HCT116 (cell line): ENCODE results near the gene JAK3. TPM values are rescaled to one million over a fixed set of nuclear protein-coding genes. Genes with fewer than 3 reads are reported as not detected.

Experiments used
- ATAC-seq: fragments of 200-7000 bp; cut with Tn5 transposase; 2 replicates; pipeline ENCODE4 v1.9.1; 2020; ENCODE audit warnings: mild to moderate bottlenecking, moderate library complexity
- BruUV-seq: library from RNA; stranded (reverse); fragments of 400-500 nt; replicated peaks from 2 replicates; lab custom pipeline; 2021; lab: Mats Ljungman, UMichigan
- CTCF ChIA-PET: fragments of 300-600 bp; sonication (Branson Sonifier 250); formaldehyde crosslinking; loops from one replicate; lab custom pipeline; 2021; ENCODE audit warnings: antibody characterized with exemption; lab: Charles Lee
- POLR2A ChIA-PET: fragments of 300-600, 350-600 bp; sonication (Branson Sonifier 250); formaldehyde crosslinking; loops from one replicate; lab custom pipeline; 2021; ENCODE audit warnings: antibody characterized with exemption; lab: Charles Lee
- RAD21 ChIA-PET, 2 experiments: fragments of 300-600 bp; sonication (Branson Sonifier 250); formaldehyde crosslinking; loops; one replicate each; lab custom pipeline; 2023; ENCODE audit warnings: low total read pairs in 2 of 2; ENCODE audit not compliant: uncharacterized antibody in 2 of 2, unreplicated experiment in 2 of 2, low non-redundant PET in 1 of 2; lab: Charles Lee
- DNase-seq: peaks from one replicate; pipeline ENCODE4 v3.0.0-alpha.2; 2010; ENCODE audit warnings: low read depth, low spot score
- H2AFZ ChIP-seq: fragments of 200-600 bp; shearing (Covaris generic), sonication (generic); 2 replicates; pipeline ENCODE4 v1.6.1; 2017; ENCODE audit warnings: low read depth, mixed run types, mixed read lengths, antibody characterized with exemption, low read length; ENCODE audit not compliant: poor library complexity, severe bottlenecking
- H3K27ac ChIP-seq: 2 replicates; pipeline ENCODE4 v1.5.1; 2012; ENCODE audit warnings: low read depth, low read length
- H3K27me3 ChIP-seq: fragments of 200-600 bp; sonication (generic); 2 replicates; pipeline ENCODE4 v1.6.1; 2016; ENCODE audit warnings: mixed run types, low read length, mixed read lengths; ENCODE audit not compliant: insufficient read depth
- H3K36me3 ChIP-seq, 2 experiments: fragments of 200-500 bp in 1 of 2; fragments of 200-600 bp in 1 of 2; sonication (Bioruptor generic) in 1 of 2; sonication (generic) in 1 of 2; 2 replicates each; pipeline versions ENCODE4 v1.5.1 to v1.6.1; 2014 to 2016; ENCODE audit warnings: low read length in 2 of 2, inconsistent platforms in 1 of 2, mixed read lengths in 1 of 2, mixed run types in 1 of 2; ENCODE audit not compliant: insufficient read depth in 2 of 2, control insufficient read depth in 1 of 2
- H3K4me1 ChIP-seq, 2 experiments: fragments of 200-600 bp in 1 of 2; sonication (generic) in 1 of 2; 2 replicates each; pipeline versions ENCODE4 v1.5.1 to v1.6.1; 2012 to 2017; ENCODE audit warnings: low read length in 2 of 2, inconsistent platforms in 1 of 2, mild to moderate bottlenecking in 1 of 2, mixed read lengths in 1 of 2, mixed run types in 1 of 2, moderate library complexity in 1 of 2; ENCODE audit not compliant: insufficient read depth in 2 of 2, control insufficient read depth in 1 of 2
- H3K4me2 ChIP-seq: fragments of 200-600 bp; sonication (generic); 2 replicates; pipeline ENCODE4 v1.6.1; 2017; ENCODE audit warnings: mixed run types, low read length, mixed read lengths
- H3K4me3 ChIP-seq, 2 experiments: fragments of 200-600 bp in 1 of 2; sonication (generic) in 1 of 2; replicated peaks in 1 of 2; 2 replicates each; pipeline ENCODE4 v1.5.1; 2011 to 2016; ENCODE audit warnings: low read length in 2 of 2, control low read depth in 1 of 2, low read depth in 1 of 2, mild to moderate bottlenecking in 1 of 2, mixed read lengths in 1 of 2, mixed run types in 1 of 2
- H3K79me2 ChIP-seq: fragments of 200-600 bp; sonication (generic); 2 replicates; pipeline ENCODE4 v1.6.1; 2017; ENCODE audit warnings: mild to moderate bottlenecking, mixed run types, low read length, moderate library complexity, mixed read lengths; ENCODE audit not compliant: insufficient read depth
- H3K9ac ChIP-seq: fragments of 200-600 bp; sonication (generic); 2 replicates; pipeline ENCODE4 v1.6.1; 2016; ENCODE audit warnings: low read length, mixed read lengths
- H3K9me2 ChIP-seq: fragments of 200-600 bp; sonication (generic), shearing (Covaris generic); 2 replicates; pipeline ENCODE4 v1.6.1; 2017; ENCODE audit warnings: mixed run types, mild to moderate bottlenecking, moderate library complexity; ENCODE audit not compliant: insufficient read depth
- H3K9me3 ChIP-seq, 2 experiments: fragments of 200-500 bp in 1 of 2; fragments of 200-600 bp in 1 of 2; sonication (Bioruptor generic) in 1 of 2; sonication (generic) in 1 of 2; 2 replicates each; pipeline ENCODE4 v1.6.1; 2014 to 2017; ENCODE audit warnings: low read length in 2 of 2, mixed read lengths in 2 of 2, inconsistent platforms in 1 of 2, low read depth in 1 of 2, mild to moderate bottlenecking in 1 of 2, mixed run types in 1 of 2, moderate library complexity in 1 of 2; ENCODE audit not compliant: control insufficient read depth in 1 of 2, insufficient read depth in 1 of 2
- H4K20me1 ChIP-seq: fragments of 200-600 bp; sonication (generic), shearing (Covaris generic); 2 replicates; pipeline ENCODE4 v1.6.1; 2017; ENCODE audit warnings: mixed run types, mild to moderate bottlenecking, moderate library complexity; ENCODE audit not compliant: insufficient read depth
- EZH2 ChIP-seq: fragments of 200-600 bp; sonication (generic); IDR thresholded peaks from 2 replicates; pipeline ENCODE4 v1.6.1; 2017; ENCODE audit warnings: antibody characterized with exemption, mixed run types
- JUND ChIP-seq: IDR thresholded peaks from 2 replicates; pipeline ENCODE4 v1.6.1; 2012
- POLR2AphosphoS5 ChIP-seq: IDR thresholded peaks from 2 replicates; pipeline ENCODE4 v1.6.1; 2011; ENCODE audit warnings: mild to moderate bottlenecking, low read depth, low read length, moderate library complexity
- RAD21 ChIP-seq: IDR thresholded peaks from 2 replicates; pipeline ENCODE4 v1.6.1; 2012; ENCODE audit warnings: low read depth, mild to moderate bottlenecking
- SIN3A ChIP-seq: IDR thresholded peaks from 2 replicates; pipeline ENCODE4 v1.6.1; 2012; ENCODE audit warnings: low read depth
- ZNF274 ChIP-seq: fragments of 200-500 bp; sonication (Bioruptor generic); IDR thresholded peaks from 2 replicates; pipeline ENCODE4 v1.6.1; 2014; ENCODE audit warnings: mild to moderate bottlenecking, low read depth, low read length, inconsistent platforms
- intact Hi-C: fragments of 100-400 bp; cut with micrococcal nuclease; formaldehyde crosslinking; loops from 2 replicates; pipeline ENCODE4 v1.10.0; 2022
- total RNA-seq: library from RNA; stranded (reverse); gene quantifications from one replicate; pipeline ENCODE4 v1.2.1, GENCODE V29; 2021; ENCODE audit not compliant: unreplicated experiment
- TF ChIP-seq, protein P1 (sequence below), 3 experiments: fragments of 200-600 bp in 1 of 3; sonication (generic) in 1 of 3; IDR thresholded peaks in 2 of 3; conservative IDR thresholded peaks in 1 of 3; 2 replicates each; pipeline ENCODE4 v1.5.1; 2012 to 2017; ENCODE audit warnings: low read depth in 2 of 3, low read length in 2 of 3, antibody characterized with exemption in 1 of 3, borderline replicate concordance in 1 of 3, control low read depth in 1 of 3, mild to moderate bottlenecking in 1 of 3, mixed read lengths in 1 of 3, mixed run types in 1 of 3, moderate library complexity in 1 of 3; ENCODE audit not compliant: insufficient read depth in 1 of 3
- TF ChIP-seq, protein P2 (sequence below): IDR thresholded peaks from 2 replicates; pipeline ENCODE4 v1.6.1; 2012

JAK3 gene
- total RNA-seq, 1 experiment from 2014 or later, result 5.7 TPM

DNA sequence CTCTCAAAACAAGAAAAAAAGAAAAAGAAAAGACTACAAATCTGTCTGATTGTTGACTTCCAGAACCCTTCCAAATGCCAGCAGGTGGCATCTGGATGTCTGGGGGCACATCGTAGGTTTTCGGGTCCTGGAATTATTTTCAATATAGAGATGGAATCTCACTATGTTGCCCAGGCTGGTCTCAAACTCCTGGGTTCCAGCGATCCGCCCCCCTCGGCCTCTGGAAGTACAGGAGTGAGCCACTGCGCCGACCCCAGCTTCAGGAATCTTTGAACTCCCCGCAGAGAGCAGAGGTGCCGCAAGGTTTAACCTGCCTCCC lies 53.4 kb downstream of the JAK3 start:
- peak overlapping the region; percentile 84 for H3K27ac ChIP-seq
- H3K4me3 ChIP-seq, result peak overlapping the region; percentile 75 to 90
- ChIA-PET RAD21 (interaction anchor here in 1 of 2 experiments (0.5 kb wide), 1 partner anchor 10 kb away, joined by 3 read pairs; no protein-coding TSS in a partner anchor), POLR2A (interaction anchor here (0.9 to 3.4 kb wide), 11 partner anchors 10 to 489 kb away, joined by 3 to 20 read pairs (median 3); partner anchors contain the start of genes MRPL34, MVB12A and RPL18A), CTCF (interaction anchor here (1.3 to 2.7 kb wide), 3 partner anchors 11 to 65 kb away, joined by 3 to 10 read pairs (median 4); partner anchors contain the start of gene RPL18A)
- peaks cover 34% of the 10 kb centered on the region for H3K79me2 ChIP-seq
- no peaks in the 10 kb centered on the region for H3K36me3 ChIP-seq
- no peaks in the 10 kb centered on the region for H3K9me2 ChIP-seq
- intact Hi-C loops, result loop anchor here (1.0 kb wide), 1 partner anchor 61 kb away; no protein-coding TSS in a partner anchor
- TF ChIP-seq RAD21 (no peak), EZH2 (no peak), SIN3A (no peak), JUND (no peak), ZNF274 (no peak), POLR2AphosphoS5 (no peak)
- TF ChIP-seq, protein P1, sequence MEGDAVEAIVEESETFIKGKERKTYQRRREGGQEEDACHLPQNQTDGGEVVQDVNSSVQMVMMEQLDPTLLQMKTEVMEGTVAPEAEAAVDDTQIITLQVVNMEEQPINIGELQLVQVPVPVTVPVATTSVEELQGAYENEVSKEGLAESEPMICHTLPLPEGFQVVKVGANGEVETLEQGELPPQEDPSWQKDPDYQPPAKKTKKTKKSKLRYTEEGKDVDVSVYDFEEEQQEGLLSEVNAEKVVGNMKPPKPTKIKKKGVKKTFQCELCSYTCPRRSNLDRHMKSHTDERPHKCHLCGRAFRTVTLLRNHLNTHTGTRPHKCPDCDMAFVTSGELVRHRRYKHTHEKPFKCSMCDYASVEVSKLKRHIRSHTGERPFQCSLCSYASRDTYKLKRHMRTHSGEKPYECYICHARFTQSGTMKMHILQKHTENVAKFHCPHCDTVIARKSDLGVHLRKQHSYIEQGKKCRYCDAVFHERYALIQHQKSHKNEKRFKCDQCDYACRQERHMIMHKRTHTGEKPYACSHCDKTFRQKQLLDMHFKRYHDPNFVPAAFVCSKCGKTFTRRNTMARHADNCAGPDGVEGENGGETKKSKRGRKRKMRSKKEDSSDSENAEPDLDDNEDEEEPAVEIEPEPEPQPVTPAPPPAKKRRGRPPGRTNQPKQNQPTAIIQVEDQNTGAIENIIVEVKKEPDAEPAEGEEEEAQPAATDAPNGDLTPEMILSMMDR (IDR thresholded peaks at IDR 0.05 in 2 of 3, conservative IDR thresholded peaks at IDR 0.05 in 1 of 3; ENCODE audit: borderline replicate concordance in 1 of 3, insufficient read depth in 1 of 3, low read depth in 2 of 3, low read length in 2 of 3), result peak in 1 of 3 experiments; percentile 19; a peak in 3 of 6 replicates
- TF ChIP-seq, protein P2, sequence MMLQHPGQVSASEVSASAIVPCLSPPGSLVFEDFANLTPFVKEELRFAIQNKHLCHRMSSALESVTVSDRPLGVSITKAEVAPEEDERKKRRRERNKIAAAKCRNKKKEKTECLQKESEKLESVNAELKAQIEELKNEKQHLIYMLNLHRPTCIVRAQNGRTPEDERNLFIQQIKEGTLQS, result no peak
- H3K4me1 ChIP-seq, result peaks cover 67 to 93% of the 10 kb centered on the region in 2 experiments
- DNase-seq, result no peak
- no peaks in the 10 kb centered on the region for H3K27me3 ChIP-seq
- H3K9ac ChIP-seq, result peak overlapping the region; percentile 86
- TSS peak; percentile 88 for BruUV-seq
- H4K20me1 ChIP-seq, result no peaks in the 10 kb centered on the region
- H3K9me3 ChIP-seq, result no peaks in the 10 kb centered on the region
- H2AFZ ChIP-seq, result peak overlapping the region; percentile 69
- no peak for ATAC-seq
- H3K4me2 ChIP-seq, result peak overlapping the region; percentile 93
